GM19397 (cell line): ENCODE measurements around the gene RGS12.
"Not testable (repeated sequence)": the region's sequence is repeated elsewhere in the genome, so short reads cannot be mapped to it uniquely, and the experiment has no call there.

Source experiments
- ATAC-seq: cut with Tn5 transposase; IDR thresholded peaks from one replicate; pipeline ENCODE4 v1.9.1; 2021; ENCODE audit warnings: mild to moderate bottlenecking, moderate library complexity; ENCODE audit not compliant: unreplicated experiment

The RGS12 gene

GRCh38 chr4:3294401-3295241 is 1.8 kb downstream of the RGS12 start:
- ATAC-seq = no peak

- no peak for ATAC-seq
Measured at GRCh38 chr4:3295837-3296624, 3.2 kb downstream of the RGS12 start.

- no peak for ATAC-seq
Measured at GRCh38 chr4:3296651-3297050, 3.8 kb downstream of the RGS12 start.

GRCh38 chr4:3297066-3297859 is 4.4 kb downstream of the RGS12 start:
- no peak for ATAC-seq

GRCh38 chr4:3299122-3299975 is 6.5 kb downstream of the RGS12 start:
- no peak for ATAC-seq

- no peak for ATAC-seq
Measured at GRCh38 chr4:3299976-3300671, 7.3 kb downstream of the RGS12 start.

- not testable (repeated sequence) for ATAC-seq
Measured at GRCh38 chr4:3300882-3301281, 8.1 kb downstream of the RGS12 start.

- no peak for ATAC-seq
Measured at GRCh38 chr4:3301450-3302172, 8.8 kb downstream of the RGS12 start.

- no peak for ATAC-seq
Measured at GRCh38 chr4:3302173-3302785, 9.5 kb downstream of the RGS12 start.

GRCh38 chr4:3302786-3303564 is 10.2 kb downstream of the RGS12 start:
- ATAC-seq = no peak

GRCh38 chr4:3303565-3303824 is 10.7 kb downstream of the RGS12 start:
- ATAC-seq = no peak

- ATAC-seq = no peak
Measured at GRCh38 chr4:3303923-3304710, 11.3 kb downstream of the RGS12 start.

- ATAC-seq = no peak
Measured at GRCh38 chr4:3304831-3305609, 12.2 kb downstream of the RGS12 start.

- no peak for ATAC-seq
Measured at GRCh38 chr4:3305610-3306371, 13.0 kb downstream of the RGS12 start.

GRCh38 chr4:3306450-3306849 is 13.6 kb downstream of the RGS12 start:
- no peak for ATAC-seq

- no peak for ATAC-seq
Measured at GRCh38 chr4:3307060-3307459, 14.2 kb downstream of the RGS12 start.
